ENCODE data around the gene ARSB. TPM values are rescaled to one million over a fixed set of nuclear protein-coding genes. Genes with fewer than 3 reads are reported as not detected.

Gene ARSB
- total RNA-seq, 6 donors from 2014 or later: 9.8 to 24.1 (median 18.7) TPM

DNA sequence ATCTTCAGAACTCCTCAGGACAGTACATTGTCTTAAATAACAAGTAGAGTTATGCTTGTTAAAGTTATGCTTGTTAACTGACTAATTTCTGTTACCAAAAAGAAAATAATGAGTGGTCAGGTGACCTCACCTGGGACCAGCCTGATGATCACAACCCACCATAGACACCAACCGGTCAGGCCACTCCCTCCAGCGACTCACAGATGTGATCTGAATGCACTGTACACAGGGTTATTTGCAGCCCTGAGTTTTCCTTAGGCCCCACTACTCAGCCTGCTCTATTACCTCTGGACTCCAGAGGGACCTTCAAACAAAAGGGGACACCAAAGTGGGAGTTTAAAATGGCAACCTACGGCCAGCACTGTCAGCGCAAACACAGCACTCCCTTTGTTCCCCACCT lies 55.3 kb downstream of the ARSB start:
- Histone ChIP-seq H3K4me3 (no peak overlapping the region), H3K27ac (no peak overlapping the region), H3K36me3 (no peaks in the 10 kb centered on the region), H3K4me1 (no peaks in the 10 kb centered on the region), H3K9me3 (no peaks in the 10 kb centered on the region), H3K27me3 (no peaks in the 10 kb centered on the region)
- TF ChIP-seq EP300 (IDR thresholded peaks at IDR 0.05): no peak
- TF ChIP-seq POLR2AphosphoS5 (IDR thresholded peaks at IDR 0.05): no peak
- TF ChIP-seq, protein P1, sequence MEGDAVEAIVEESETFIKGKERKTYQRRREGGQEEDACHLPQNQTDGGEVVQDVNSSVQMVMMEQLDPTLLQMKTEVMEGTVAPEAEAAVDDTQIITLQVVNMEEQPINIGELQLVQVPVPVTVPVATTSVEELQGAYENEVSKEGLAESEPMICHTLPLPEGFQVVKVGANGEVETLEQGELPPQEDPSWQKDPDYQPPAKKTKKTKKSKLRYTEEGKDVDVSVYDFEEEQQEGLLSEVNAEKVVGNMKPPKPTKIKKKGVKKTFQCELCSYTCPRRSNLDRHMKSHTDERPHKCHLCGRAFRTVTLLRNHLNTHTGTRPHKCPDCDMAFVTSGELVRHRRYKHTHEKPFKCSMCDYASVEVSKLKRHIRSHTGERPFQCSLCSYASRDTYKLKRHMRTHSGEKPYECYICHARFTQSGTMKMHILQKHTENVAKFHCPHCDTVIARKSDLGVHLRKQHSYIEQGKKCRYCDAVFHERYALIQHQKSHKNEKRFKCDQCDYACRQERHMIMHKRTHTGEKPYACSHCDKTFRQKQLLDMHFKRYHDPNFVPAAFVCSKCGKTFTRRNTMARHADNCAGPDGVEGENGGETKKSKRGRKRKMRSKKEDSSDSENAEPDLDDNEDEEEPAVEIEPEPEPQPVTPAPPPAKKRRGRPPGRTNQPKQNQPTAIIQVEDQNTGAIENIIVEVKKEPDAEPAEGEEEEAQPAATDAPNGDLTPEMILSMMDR (IDR thresholded peaks at IDR 0.05): no peak
- no peak for TF ChIP-seq POLR2A (IDR thresholded peaks at IDR 0.05)
- no peak for ATAC-seq (ENCODE audit: low FRiP score in 2 of 2)
- DNase-seq: no peak
- 91 to 92% methylated on average over 4 of the region's 4 CpGs for WGBS, 2 donors

DNA sequence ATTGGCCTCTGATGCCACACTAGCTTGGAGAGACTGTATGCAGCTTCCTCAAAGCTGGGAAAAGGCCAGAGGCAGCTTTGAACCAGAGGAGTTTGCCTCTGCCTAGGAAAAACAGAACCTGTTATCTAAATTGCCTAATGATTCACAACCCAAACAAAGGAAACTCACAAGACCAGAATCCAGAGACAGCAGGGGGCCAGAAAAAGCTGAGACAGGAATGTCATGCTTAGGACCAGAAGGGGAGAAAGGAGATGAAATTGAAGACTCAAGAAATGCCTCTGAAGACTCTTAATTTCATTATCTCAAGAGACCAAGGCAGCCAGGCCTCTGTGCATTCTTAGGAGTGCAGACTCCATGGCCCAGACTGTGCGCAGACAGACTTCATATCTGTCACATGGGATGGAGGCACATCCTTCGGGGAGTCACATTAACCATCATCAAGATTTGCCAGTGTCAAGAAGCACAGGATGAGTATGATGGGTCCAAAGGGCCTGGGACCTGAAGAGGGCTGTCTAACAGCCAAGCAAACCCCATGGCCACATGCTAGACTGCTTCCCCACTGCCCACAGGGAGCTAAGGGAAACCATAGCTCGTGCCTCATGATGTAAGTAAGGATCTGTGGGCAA lies 57.3 kb downstream of the ARSB start:
- TF ChIP-seq, protein P1 (IDR thresholded peaks at IDR 0.05): no peak
- TF ChIP-seq POLR2A (IDR thresholded peaks at IDR 0.05): no peak
- no peak for TF ChIP-seq EP300 (IDR thresholded peaks at IDR 0.05)
- TF ChIP-seq POLR2AphosphoS5 (IDR thresholded peaks at IDR 0.05): no peak
- no peak for DNase-seq

DNA sequence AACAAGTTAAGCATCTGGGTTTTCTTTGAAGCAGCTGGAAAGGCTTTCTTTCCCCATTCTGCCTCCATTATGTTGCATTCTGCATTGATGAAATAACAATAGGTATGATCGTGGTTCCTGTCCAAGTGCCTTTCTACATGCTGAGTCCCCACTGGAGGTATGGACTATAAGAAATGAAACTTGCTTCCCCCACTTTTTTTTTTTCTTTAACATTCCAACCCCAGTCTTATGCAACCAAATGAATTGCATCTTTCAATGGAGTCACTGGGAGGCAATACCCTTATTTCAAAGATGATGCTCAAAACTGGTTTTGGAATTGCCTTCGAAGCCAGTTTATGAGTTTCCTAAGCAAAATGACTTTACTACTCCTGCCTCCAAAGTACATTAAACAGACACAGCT lies 58.9 kb downstream of the ARSB start:
- DNase-seq: no peak
- Histone ChIP-seq H3K36me3 (no peaks in the 10 kb centered on the region), H3K9me3 (no peaks in the 10 kb centered on the region), H3K4me3 (no peak overlapping the region), H3K27me3 (no peaks in the 10 kb centered on the region), H3K4me1 (no peaks in the 10 kb centered on the region), H3K27ac (no peak overlapping the region)
- no peak for ATAC-seq (ENCODE audit: low FRiP score in 2 of 2)
- 93 to 94% methylated on average over 2 of the region's 2 CpGs for WGBS, 2 donors
- TF ChIP-seq, protein P1 (IDR thresholded peaks at IDR 0.05): no peak
- no peak for TF ChIP-seq EP300 (IDR thresholded peaks at IDR 0.05)
- TF ChIP-seq POLR2A (IDR thresholded peaks at IDR 0.05): no peak
- no peak for TF ChIP-seq POLR2AphosphoS5 (IDR thresholded peaks at IDR 0.05)

More for the DNA sequence above, 57.3 kb downstream of the ARSB start:
- no peak for ATAC-seq (ENCODE audit: low FRiP score in 2 of 2)
- 91 to 94% methylated on average over 3 of the region's 3 CpGs for WGBS, 2 donors
- Histone ChIP-seq H3K27me3 (no peaks in the 10 kb centered on the region), H3K27ac (no peak overlapping the region), H3K36me3 (no peaks in the 10 kb centered on the region), H3K4me1 (no peaks in the 10 kb centered on the region), H3K4me3 (no peak overlapping the region), H3K9me3 (no peaks in the 10 kb centered on the region)

DNA sequence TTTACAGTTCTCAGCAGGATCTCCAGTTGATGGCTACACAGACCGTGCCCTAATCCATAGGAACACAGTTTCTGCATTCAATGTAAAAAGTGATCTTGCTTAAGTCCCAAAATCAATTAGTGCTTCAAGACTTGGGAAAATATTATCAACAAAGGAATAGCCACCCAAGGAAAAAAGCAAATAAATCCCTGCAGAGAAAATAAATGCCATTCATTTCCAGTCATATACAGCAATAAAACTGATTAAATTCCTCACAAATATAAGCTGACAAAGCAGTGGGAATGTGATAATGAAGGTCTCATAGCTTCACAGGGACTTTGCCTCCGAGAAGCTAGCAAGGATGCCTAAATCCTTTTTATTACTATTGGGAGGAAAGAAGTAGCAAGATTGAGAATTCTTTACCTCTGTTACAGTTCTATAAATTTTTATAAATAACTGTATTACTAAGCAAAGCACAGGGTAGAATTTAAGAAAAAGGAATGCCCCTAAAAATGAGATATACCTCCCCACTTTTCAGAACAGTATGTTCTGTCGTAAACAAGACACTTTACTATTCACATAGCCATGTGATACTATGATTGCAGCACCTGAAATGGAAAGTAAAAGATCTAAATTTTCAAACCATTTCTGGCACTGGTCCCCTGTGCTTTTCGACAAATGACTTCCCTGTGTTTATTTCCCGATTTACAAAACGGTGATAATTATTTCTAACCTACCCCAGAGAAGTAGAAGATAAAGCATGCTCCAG lies 59.8 kb downstream of the ARSB start:
- Histone ChIP-seq H3K4me1 (no peaks in the 10 kb centered on the region), H3K27ac (no peak overlapping the region), H3K4me3 (no peak overlapping the region), H3K9me3 (no peaks in the 10 kb centered on the region), H3K27me3 (no peaks in the 10 kb centered on the region), H3K36me3 (no peaks in the 10 kb centered on the region)
- no peak for ATAC-seq (ENCODE audit: low FRiP score in 2 of 2)
- DNase-seq: no peak
- TF ChIP-seq POLR2AphosphoS5 (IDR thresholded peaks at IDR 0.05) (no peak), POLR2A (IDR thresholded peaks at IDR 0.05) (no peak), EP300 (IDR thresholded peaks at IDR 0.05) (no peak)
- WGBS, 2 donors: 78% methylated on average over 6 of the region's 6 CpGs

DNA sequence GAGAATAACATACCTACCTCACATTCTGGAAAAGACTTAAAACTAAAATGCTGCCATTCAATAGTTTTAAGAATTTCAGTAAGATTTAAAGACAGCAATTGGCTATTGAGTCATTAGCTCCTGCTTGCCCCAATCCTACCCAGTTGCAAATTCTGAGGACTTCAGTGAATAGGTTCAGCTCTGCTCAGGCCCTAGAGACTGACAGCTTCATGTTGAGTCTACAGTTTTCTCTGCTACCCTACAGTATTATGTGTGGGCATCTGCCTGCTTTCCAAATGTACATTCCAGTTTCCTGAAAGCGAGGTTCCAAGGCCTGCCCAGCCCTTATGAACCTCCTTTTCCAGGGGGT lies 61.5 kb downstream of the ARSB start:
- 100% methylated on average over 1 of the region's 1 CpG for WGBS, 2 donors
- no peaks in the 10 kb centered on the region for H3K9me3 ChIP-seq
- ATAC-seq (ENCODE audit: low FRiP score in 2 of 2) (no peak), DNase-seq (no peak)
- no peaks in the 10 kb centered on the region for H3K36me3 ChIP-seq
- H3K4me3 ChIP-seq: no peak overlapping the region
- no peak overlapping the region for H3K27ac ChIP-seq
- H3K4me1 ChIP-seq: no peaks in the 10 kb centered on the region
- no peaks in the 10 kb centered on the region for H3K27me3 ChIP-seq
- TF ChIP-seq EP300 (IDR thresholded peaks at IDR 0.05) (no peak), POLR2AphosphoS5 (IDR thresholded peaks at IDR 0.05) (no peak), POLR2A (IDR thresholded peaks at IDR 0.05) (no peak)
- TF ChIP-seq, protein P1 (IDR thresholded peaks at IDR 0.05): no peak

Measured in upper lobe of left lung (tissue), 6 donors.